IPS-20b (cell line): ENCODE results near the gene SIX2.
"Not testable (repeated sequence)": the region's sequence is repeated elsewhere in the genome, so short reads cannot be mapped to it uniquely, and the experiment has no call there.

Source experiments
- H3K27ac ChIP-seq: one replicate; pipeline ENCODE4 v1.5.1; 2013; ENCODE audit warnings: low read length
- H3K27me3 ChIP-seq: 2 replicates; pipeline ENCODE4 v1.6.1; 2013; ENCODE audit warnings: mild to moderate bottlenecking, low read length, inconsistent platforms; ENCODE audit not compliant: insufficient read depth
- H3K36me3 ChIP-seq: 2 replicates; pipeline ENCODE4 v1.6.1; 2013; ENCODE audit warnings: low read depth, mild to moderate bottlenecking, inconsistent platforms, low read length, moderate library complexity; ENCODE audit not compliant: insufficient read depth
- H3K4me1 ChIP-seq: 2 replicates; pipeline ENCODE4 v1.6.1; 2013; ENCODE audit warnings: mild to moderate bottlenecking, control low read depth, inconsistent platforms, low read length, moderate library complexity; ENCODE audit not compliant: insufficient read depth
- H3K4me3 ChIP-seq: 2 replicates; pipeline ENCODE4 v1.5.1; 2013; ENCODE audit warnings: mild to moderate bottlenecking, low read length, inconsistent platforms
- H3K9ac ChIP-seq: 2 replicates; pipeline ENCODE4 v1.6.1; 2013; ENCODE audit warnings: low read depth, mild to moderate bottlenecking, inconsistent platforms, low read length, moderate library complexity
- H3K9me3 ChIP-seq: 2 replicates; pipeline ENCODE4 v1.6.1; 2013; ENCODE audit warnings: mild to moderate bottlenecking, low read depth, low read length, inconsistent platforms; ENCODE audit not compliant: insufficient read depth

Gene SIX2

GRCh38 chr2:45039804-45040203 lies 30.6 kb upstream of the SIX2 start:
- not testable (repeated sequence) for H3K27ac ChIP-seq, H3K27me3 ChIP-seq, H3K4me3 ChIP-seq, H3K9me3 ChIP-seq, H3K4me1 ChIP-seq, H3K36me3 ChIP-seq, H3K9ac ChIP-seq

- not testable (repeated sequence) for H3K4me3 ChIP-seq, H3K9me3 ChIP-seq, H3K9ac ChIP-seq, H3K4me1 ChIP-seq, H3K36me3 ChIP-seq, H3K27me3 ChIP-seq, H3K27ac ChIP-seq
Measured at GRCh38 chr2:45038861-45039260, 29.6 kb upstream of the SIX2 start.

- H3K9ac ChIP-seq, result no peak overlapping the region
- H3K27ac ChIP-seq, result no peak overlapping the region
- no peaks in the 10 kb centered on the region for H3K36me3 ChIP-seq
- no peaks in the 10 kb centered on the region for H3K9me3 ChIP-seq
- H3K4me1 ChIP-seq, result no peaks in the 10 kb centered on the region
- no peaks in the 10 kb centered on the region for H3K27me3 ChIP-seq
- H3K4me3 ChIP-seq, result no peak overlapping the region
Measured at GRCh38 chr2:45033302-45033701, 24.1 kb upstream of the SIX2 start.

GRCh38 chr2:45031028-45031427 lies 21.8 kb upstream of the SIX2 start:
- Histone ChIP-seq H3K27ac (no peak overlapping the region), H3K9me3 (no peaks in the 10 kb centered on the region), H3K9ac (no peak overlapping the region), H3K27me3 (no peaks in the 10 kb centered on the region), H3K4me1 (no peaks in the 10 kb centered on the region), H3K36me3 (no peaks in the 10 kb centered on the region), H3K4me3 (no peak overlapping the region)

- H3K27me3 ChIP-seq, result no peaks in the 10 kb centered on the region
- no peaks in the 10 kb centered on the region for H3K9me3 ChIP-seq
- H3K36me3 ChIP-seq, result no peaks in the 10 kb centered on the region
- no peak overlapping the region for H3K27ac ChIP-seq
- H3K4me3 ChIP-seq, result no peak overlapping the region
- no peaks in the 10 kb centered on the region for H3K4me1 ChIP-seq
- no peak overlapping the region for H3K9ac ChIP-seq
Measured at GRCh38 chr2:45030553-45030952, 21.3 kb upstream of the SIX2 start.

GRCh38 chr2:45029215-45029614 lies 20.0 kb upstream of the SIX2 start:
- Histone ChIP-seq H3K9me3 (no peaks in the 10 kb centered on the region), H3K27ac (no peak overlapping the region), H3K27me3 (no peaks in the 10 kb centered on the region), H3K4me3 (no peak overlapping the region), H3K9ac (no peak overlapping the region), H3K36me3 (no peaks in the 10 kb centered on the region), H3K4me1 (no peaks in the 10 kb centered on the region)

- no peak overlapping the region for H3K9ac ChIP-seq
- no peaks in the 10 kb centered on the region for H3K36me3 ChIP-seq
- no peak overlapping the region for H3K4me3 ChIP-seq
- H3K9me3 ChIP-seq, result no peaks in the 10 kb centered on the region
- no peak overlapping the region for H3K27ac ChIP-seq
- no peaks in the 10 kb centered on the region for H3K4me1 ChIP-seq
- H3K27me3 ChIP-seq, result no peaks in the 10 kb centered on the region
Measured at GRCh38 chr2:45028276-45028675, 19.0 kb upstream of the SIX2 start.

GRCh38 chr2:45026924-45027450 lies 17.7 kb upstream of the SIX2 start:
- H3K27me3 ChIP-seq, result no peaks in the 10 kb centered on the region
- no peaks in the 10 kb centered on the region for H3K9me3 ChIP-seq

GRCh38 chr2:45024600-45025291 lies 15.5 kb upstream of the SIX2 start:
- H3K27me3 ChIP-seq, result no peaks in the 10 kb centered on the region
- no peak overlapping the region for H3K27ac ChIP-seq
- H3K4me1 ChIP-seq, result no peaks in the 10 kb centered on the region
- no peaks in the 10 kb centered on the region for H3K9me3 ChIP-seq
- H3K4me3 ChIP-seq, result no peak overlapping the region
- H3K36me3 ChIP-seq, result no peaks in the 10 kb centered on the region
- H3K9ac ChIP-seq, result no peak overlapping the region

More at GRCh38 chr2:45026924-45027450, 17.7 kb upstream of the SIX2 start:
- no peaks in the 10 kb centered on the region for H3K4me1 ChIP-seq
- no peak overlapping the region for H3K27ac ChIP-seq
- no peak overlapping the region for H3K9ac ChIP-seq
- no peak overlapping the region for H3K4me3 ChIP-seq
- H3K36me3 ChIP-seq, result no peaks in the 10 kb centered on the region

GRCh38 chr2:45024097-45024496 lies 14.8 kb upstream of the SIX2 start:
- no peaks in the 10 kb centered on the region for H3K36me3 ChIP-seq
- H3K27ac ChIP-seq, result no peak overlapping the region
- no peak overlapping the region for H3K9ac ChIP-seq
- H3K27me3 ChIP-seq, result no peaks in the 10 kb centered on the region; the same call in 1 of the 2 replicates
- no peaks in the 10 kb centered on the region for H3K9me3 ChIP-seq
- H3K4me1 ChIP-seq, result no peaks in the 10 kb centered on the region
- no peak overlapping the region for H3K4me3 ChIP-seq

- Histone ChIP-seq H3K27me3 (peaks cover 25% of the 10 kb centered on the region), H3K4me3 (no peak overlapping the region), H3K4me1 (no peaks in the 10 kb centered on the region), H3K9me3 (no peaks in the 10 kb centered on the region), H3K27ac (no peak overlapping the region), H3K36me3 (no peaks in the 10 kb centered on the region), H3K9ac (no peak overlapping the region)
Measured at GRCh38 chr2:45020439-45020838, 11.2 kb upstream of the SIX2 start.

GRCh38 chr2:45018023-45018422 lies 8.8 kb upstream of the SIX2 start:
- Histone ChIP-seq H3K9me3 (no peaks in the 10 kb centered on the region), H3K4me3 (no peak overlapping the region), H3K36me3 (no peaks in the 10 kb centered on the region), H3K9ac (no peak overlapping the region), H3K27ac (no peak overlapping the region), H3K4me1 (no peaks in the 10 kb centered on the region), H3K27me3 (peaks cover 49% of the 10 kb centered on the region)
